H9 (cell line): ENCODE results near the gene CCDC40. TPM values are rescaled to one million over a fixed set of nuclear protein-coding genes. Genes with fewer than 3 reads are reported as not detected.

Experiments used
- DNase-seq: peaks from one replicate; pipeline ENCODE4 v3.0.0-alpha.2; 2017
- H2AFZ ChIP-seq: one replicate; pipeline ENCODE4 v1.6.1; 2013; ENCODE audit warnings: mild to moderate bottlenecking, low read length, control low read depth, moderate library complexity
- H2AK5ac ChIP-seq: 2 replicates; pipeline ENCODE4 v1.6.1; 2013; ENCODE audit warnings: low read length, control low read depth, mixed read lengths; ENCODE audit not compliant: insufficient read length
- H2BK120ac ChIP-seq: one replicate; pipeline ENCODE4 v1.6.1; 2013; ENCODE audit warnings: low read depth, mild to moderate bottlenecking, low read length, control low read depth, inconsistent platforms; ENCODE audit not compliant: poor library complexity, severe bottlenecking
- H2BK12ac ChIP-seq: 2 replicates; pipeline ENCODE4 v1.6.1; 2013; ENCODE audit warnings: low read length, control low read depth, mixed read lengths, low read depth; ENCODE audit not compliant: insufficient read length
- H2BK15ac ChIP-seq: 2 replicates; pipeline ENCODE4 v1.6.1; 2013; ENCODE audit warnings: low read depth, low read length, control low read depth
- H2BK20ac ChIP-seq: one replicate; pipeline ENCODE4 v1.6.1; 2013; ENCODE audit warnings: low read depth, mild to moderate bottlenecking, low read length, control low read depth, inconsistent platforms; ENCODE audit not compliant: poor library complexity, severe bottlenecking
- H2BK5ac ChIP-seq: 2 replicates; pipeline ENCODE4 v1.6.1; 2013; ENCODE audit warnings: low read length, control low read depth, mixed read lengths; ENCODE audit not compliant: insufficient read length
- H3K14ac ChIP-seq: 2 replicates; pipeline ENCODE4 v1.6.1; 2013; ENCODE audit warnings: low read length, control low read depth; ENCODE audit not compliant: insufficient read depth
- H3K18ac ChIP-seq: 2 replicates; pipeline ENCODE4 v1.6.1; 2013; ENCODE audit warnings: low read depth, mild to moderate bottlenecking, mixed read lengths, low read length, control low read depth; ENCODE audit not compliant: insufficient read length
- H3K23ac ChIP-seq: 2 replicates; pipeline ENCODE4 v1.6.1; 2013; ENCODE audit warnings: low read length, control low read depth, mixed read lengths, low read depth; ENCODE audit not compliant: insufficient read length
- H3K23me2 ChIP-seq: 2 replicates; pipeline ENCODE4 v1.6.1; 2013; ENCODE audit warnings: low read depth, mild to moderate bottlenecking, mixed read lengths, low read length, control low read depth; ENCODE audit not compliant: insufficient read length, poor library complexity, severe bottlenecking
- H3K27ac ChIP-seq: 2 replicates; pipeline ENCODE4 v1.5.1; 2013; ENCODE audit warnings: low read length, control low read depth, mixed read lengths, low read depth; ENCODE audit not compliant: insufficient read length
- H3K27me3 ChIP-seq: 2 replicates; pipeline ENCODE4 v1.6.1; 2013; ENCODE audit warnings: low read length, control low read depth, inconsistent platforms; ENCODE audit not compliant: insufficient read depth
- H3K4ac ChIP-seq: 2 replicates; pipeline ENCODE4 v1.6.1; 2013; ENCODE audit warnings: low read depth, mild to moderate bottlenecking, control low read depth, inconsistent platforms, low read length, moderate library complexity
- H3K4me1 ChIP-seq: 2 replicates; pipeline ENCODE4 v1.6.1; 2013; ENCODE audit warnings: low read length, control low read depth, inconsistent platforms; ENCODE audit not compliant: insufficient read depth
- H3K4me2 ChIP-seq: 2 replicates; pipeline ENCODE4 v1.6.1; 2013; ENCODE audit warnings: low read length, control low read depth, mixed read lengths; ENCODE audit not compliant: insufficient read length, insufficient read depth
- H3K56ac ChIP-seq: 2 replicates; pipeline ENCODE4 v1.6.1; 2013; ENCODE audit warnings: low read depth, mild to moderate bottlenecking, mixed read lengths, low read length, control low read depth; ENCODE audit not compliant: insufficient read length
- H3K79me1 ChIP-seq: 2 replicates; pipeline ENCODE4 v1.6.1; 2013; ENCODE audit warnings: low read depth, mild to moderate bottlenecking, moderate library complexity, low read length, control low read depth, inconsistent platforms; ENCODE audit not compliant: insufficient read depth, poor library complexity, severe bottlenecking
- H3K79me2 ChIP-seq: 2 replicates; pipeline ENCODE4 v1.6.1; 2013; ENCODE audit warnings: low read length, control low read depth, inconsistent platforms; ENCODE audit not compliant: insufficient read depth
- H3K9ac ChIP-seq: 2 replicates; pipeline ENCODE4 v1.6.1; 2013; ENCODE audit warnings: low read length, control low read depth, mixed read lengths; ENCODE audit not compliant: insufficient read length; ENCODE audit errors: extremely low read depth
- H3K9me3 ChIP-seq: one replicate; pipeline ENCODE4 v1.6.1; 2013; ENCODE audit warnings: low read depth, low read length, inconsistent platforms; ENCODE audit not compliant: control insufficient read depth
- H3T11ph ChIP-seq: one replicate; pipeline ENCODE4 v1.6.1; 2013; ENCODE audit warnings: mild to moderate bottlenecking, low read length, control low read depth, inconsistent platforms
- H4K20me1 ChIP-seq: one replicate; pipeline ENCODE4 v1.6.1; 2013; ENCODE audit not compliant: control insufficient read depth, insufficient read length, insufficient read depth
- H4K5ac ChIP-seq: 2 replicates; pipeline ENCODE4 v1.6.1; 2013; ENCODE audit warnings: low read depth, mild to moderate bottlenecking, mixed read lengths, low read length, control low read depth; ENCODE audit not compliant: insufficient read length
- H4K8ac ChIP-seq: replicated peaks from 2 replicates; pipeline ENCODE4 v1.6.1; 2013; ENCODE audit warnings: low read length, control low read depth, mixed read lengths, low read depth; ENCODE audit not compliant: insufficient read length
- H4K91ac ChIP-seq: 2 replicates; pipeline ENCODE4 v1.6.1; 2013; ENCODE audit warnings: low read depth, mild to moderate bottlenecking, moderate library complexity, mixed read lengths, low read length, control low read depth; ENCODE audit not compliant: insufficient read length
- H3K27ac Mint-ChIP-seq, 3 experiments: 2 replicates in 2 of 3; 3 replicates in 1 of 3; pipeline ENCODE4 v1.8.0; 2020 to 2021; ENCODE audit warnings: mixed read lengths in 3 of 3, mild to moderate bottlenecking in 1 of 3, moderate library complexity in 1 of 3
- H3K27me3 Mint-ChIP-seq: 2 replicates; pipeline ENCODE4 v1.8.0; 2021; ENCODE audit warnings: low read depth, mild to moderate bottlenecking, moderate library complexity, mixed read lengths
- H3K36me3 Mint-ChIP-seq, 3 experiments: 2 replicates in 2 of 3; 3 replicates in 1 of 3; pipeline ENCODE4 v1.8.0; 2020 to 2021; ENCODE audit warnings: low read depth in 3 of 3, mixed read lengths in 3 of 3; ENCODE audit not compliant: insufficient read depth in 1 of 3
- H3K4me1 Mint-ChIP-seq, 2 experiments: 2 replicates each; pipeline ENCODE4 v1.8.0; 2020; ENCODE audit warnings: mixed read lengths in 2 of 2
- H3K4me3 Mint-ChIP-seq, 2 experiments: 2 replicates in 1 of 2; 3 replicates in 1 of 2; pipeline ENCODE4 v1.8.0; 2020 to 2021; ENCODE audit warnings: mild to moderate bottlenecking in 2 of 2, mixed read lengths in 2 of 2, moderate library complexity in 1 of 2
- H3K9me3 Mint-ChIP-seq, 2 experiments: 2 replicates in 1 of 2; 3 replicates in 1 of 2; pipeline ENCODE4 v1.8.0; 2020; ENCODE audit warnings: mild to moderate bottlenecking in 2 of 2, mixed read lengths in 2 of 2, moderate library complexity in 1 of 2
- CTCF ChIP-seq: fragments of 200-600 bp; sonication (generic); conservative IDR thresholded peaks from 3 replicates; pipeline ENCODE4 v1.8.0; 2021; ENCODE audit warnings: antibody characterized with exemption, mild to moderate bottlenecking
- WGBS: extraction: QIAGEN DNeasy Blood & Tissue Kit; methylation state at CpG from one replicate; pipeline ENCODE4 v1.1.7; 2013; ENCODE audit warnings: missing lambda C conversion rate, low lambda C conversion rate, mixed read lengths; ENCODE audit not compliant: insufficient read length; ENCODE audit errors: extremely low coverage; 5-methylcytosine and 5-hydroxymethylcytosine counted together
- total RNA-seq: library from RNA; stranded (reverse); gene quantifications from 2 replicates; pipeline ENCODE4 v1.2.1, GENCODE V29; 2021

Gene CCDC40
- total RNA-seq, 1 experiment from 2014 or later: 8.9 TPM

GRCh38 chr17:80000981-80001775 lies 35.3 kb upstream of the CCDC40 start:
- H3K27ac ChIP-seq: no peak overlapping the region
- no peak overlapping the region for H2BK20ac ChIP-seq
- H3K23ac ChIP-seq: no peak overlapping the region
- no peaks in the 10 kb centered on the region for H3K27me3 ChIP-seq
- H3K4me1 Mint-ChIP-seq: peaks cover 9 to 13% of the 10 kb centered on the region in 2 experiments
- no peak for DNase-seq
- no CpG with 5 or more reads among the region's 29 CpGs for whole genome bisulfite sequencing
- H2BK120ac ChIP-seq: no peak overlapping the region
- H3K9me3 ChIP-seq: no peaks in the 10 kb centered on the region
- H2AFZ ChIP-seq: no peak overlapping the region
- H3K56ac ChIP-seq: no peak overlapping the region
- H3K4ac ChIP-seq: no peak overlapping the region
- H3K18ac ChIP-seq: no peak overlapping the region
- no peak overlapping the region for H3K4me2 ChIP-seq
- no peaks in the 10 kb centered on the region for H4K20me1 ChIP-seq
- H3K79me1 ChIP-seq: no peaks in the 10 kb centered on the region
- peaks cover 4% of the 10 kb centered on the region for H3K23me2 ChIP-seq
- no peak overlapping the region for H2BK15ac ChIP-seq
- no peaks in the 10 kb centered on the region for H3K9me3 Mint-ChIP-seq
- no peak for TF ChIP-seq CTCF
- H3T11ph ChIP-seq: no peak overlapping the region
- H2AK5ac ChIP-seq: no peak overlapping the region
- H3K27me3 Mint-ChIP-seq: no peaks in the 10 kb centered on the region
- H3K4me1 ChIP-seq: no peaks in the 10 kb centered on the region
- H4K91ac ChIP-seq: no peak overlapping the region
- H4K5ac ChIP-seq: no peak overlapping the region
- peaks cover 22 to 34% (median 31%) of the 10 kb centered on the region in 3 experiments for H3K36me3 Mint-ChIP-seq
- no peak overlapping the region for H3K4me3 Mint-ChIP-seq
- H4K8ac ChIP-seq: no peak overlapping the region
- H3K27ac Mint-ChIP-seq: no peak overlapping the region
- H2BK5ac ChIP-seq: no peak overlapping the region
- H3K79me2 ChIP-seq: no peaks in the 10 kb centered on the region
- H3K9ac ChIP-seq: no peak overlapping the region
- H2BK12ac ChIP-seq: no peak overlapping the region
- no peak overlapping the region for H3K14ac ChIP-seq
